Loucy (cell line): ENCODE measurements around the gene CD44.

Source experiments
- H2AFZ ChIP-seq: fragments of 200-600 bp; sonication (generic); 2 replicates; pipeline ENCODE4 v1.6.0; 2016; ENCODE audit warnings: antibody characterized with exemption, mild to moderate bottlenecking, low read length, moderate library complexity
- H3F3A ChIP-seq: fragments of 200-600 bp; 2 replicates; pipeline ENCODE4 v1.6.0; 2016; ENCODE audit warnings: antibody characterized with exemption, low read depth, mild to moderate bottlenecking
- H3K27me3 ChIP-seq: fragments of 200-600 bp; sonication (generic); 2 replicates; pipeline ENCODE4 v1.6.1; 2014; ENCODE audit warnings: low read length, mild to moderate bottlenecking; ENCODE audit not compliant: insufficient read depth, poor library complexity, severe bottlenecking
- H3K36me3 ChIP-seq: fragments of 200-600 bp; sonication (generic); 2 replicates; pipeline ENCODE4 v1.6.1; 2016; ENCODE audit warnings: low read length; ENCODE audit not compliant: insufficient read depth
- H3K4me1 ChIP-seq: fragments of 200-600 bp; sonication (generic); 2 replicates; pipeline ENCODE4 v1.5.1; 2014; ENCODE audit warnings: low read length, mild to moderate bottlenecking; ENCODE audit not compliant: insufficient read depth, poor library complexity, severe bottlenecking
- H3K4me2 ChIP-seq: fragments of 200-600 bp; sonication (generic); 2 replicates; pipeline ENCODE4 v1.6.0; 2014; ENCODE audit warnings: antibody characterized with exemption, low read length, low read depth, mild to moderate bottlenecking; ENCODE audit not compliant: poor library complexity, severe bottlenecking
- H3K4me3 ChIP-seq: fragments of 200-600 bp; sonication (generic); 2 replicates; pipeline ENCODE4 v1.5.1; 2014; ENCODE audit warnings: low read length, mild to moderate bottlenecking, mixed read lengths; ENCODE audit not compliant: poor library complexity, severe bottlenecking
- H3K79me2 ChIP-seq: fragments of 200-600 bp; sonication (generic); 2 replicates; pipeline ENCODE4 v1.6.1; 2014; ENCODE audit warnings: low read length; ENCODE audit not compliant: insufficient read depth
- H3K9ac ChIP-seq: fragments of 200-600 bp; sonication (generic); 2 replicates; pipeline ENCODE4 v1.6.0; 2014; ENCODE audit warnings: mild to moderate bottlenecking, low read depth, low read length, moderate library complexity; ENCODE audit not compliant: poor library complexity, severe bottlenecking
- H3K9me2 ChIP-seq: fragments of 200-600 bp; sonication (generic); replicated peaks from 2 replicates; pipeline ENCODE4 v1.6.1; 2016; ENCODE audit warnings: low read depth, low read length, mixed read lengths
- H3K9me3 ChIP-seq: fragments of 200-600 bp; sonication (generic); 2 replicates; pipeline ENCODE4 v1.6.1; 2014; ENCODE audit warnings: mild to moderate bottlenecking, antibody characterized with exemption, low read length, low read depth; ENCODE audit not compliant: insufficient read depth
- H4K20me1 ChIP-seq: fragments of 200-600 bp; sonication (generic); 2 replicates; pipeline ENCODE4 v1.6.0; 2014; ENCODE audit warnings: antibody characterized with exemption, low read length, mild to moderate bottlenecking; ENCODE audit not compliant: insufficient read depth, poor library complexity, severe bottlenecking
- CTCF ChIP-seq: fragments of 200-600 bp; sonication (generic); conservative IDR thresholded peaks from 2 replicates; pipeline ENCODE4 v1.5.1; 2014; ENCODE audit warnings: mild to moderate bottlenecking, antibody characterized with exemption, low read length
- EZH2phosphoT487 ChIP-seq: fragments of 200-600 bp; IDR thresholded peaks from 2 replicates; pipeline ENCODE4 v1.6.1; 2018; ENCODE audit warnings: antibody characterized with exemption, mild to moderate bottlenecking, moderate library complexity, borderline replicate concordance

The CD44 gene

GRCh38 chr11:35183326-35183925 is 44.5 kb downstream of the CD44 start:
- Histone ChIP-seq H4K20me1 (no peaks in the 10 kb centered on the region), H3K4me1 (peaks cover under 1% of the 10 kb centered on the region)

DNA sequence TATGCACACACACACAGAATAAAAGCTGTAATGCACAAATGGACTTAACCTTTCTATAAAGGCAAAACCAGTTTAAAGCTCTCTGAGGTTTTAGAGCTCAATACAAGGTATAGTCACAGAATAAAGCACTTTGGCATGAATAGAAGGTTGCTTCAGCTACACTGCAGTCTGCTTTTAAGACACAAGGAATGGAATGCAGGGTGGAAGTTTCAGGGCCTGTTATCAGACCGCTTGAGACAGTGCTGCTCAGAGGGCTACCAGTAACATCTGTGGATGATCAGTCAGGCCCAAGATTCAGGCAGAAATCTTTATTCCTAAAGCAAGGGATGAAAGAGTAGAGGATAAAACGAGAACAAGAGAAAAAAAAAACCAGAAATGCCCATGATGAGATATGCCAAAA is 46.7 kb downstream of the CD44 start:
- Histone ChIP-seq H3K27me3 (no peaks in the 10 kb centered on the region), H3K79me2 (no peaks in the 10 kb centered on the region), H3K4me3 (no peak overlapping the region), H3K4me2 (no peak overlapping the region), H4K20me1 (no peaks in the 10 kb centered on the region), H3K9me2 (no peaks in the 10 kb centered on the region), H3K9ac (no peak overlapping the region), H2AFZ (no peak overlapping the region), H3K9me3 (no peaks in the 10 kb centered on the region), H3F3A (no peaks in the 10 kb centered on the region), H3K36me3 (peaks cover 89% of the 10 kb centered on the region), H3K4me1 (no peaks in the 10 kb centered on the region)
- TF ChIP-seq EZH2phosphoT487 (no peak), CTCF (no peak)

More at GRCh38 chr11:35183326-35183925, 44.5 kb downstream of the CD44 start:
- Histone ChIP-seq H3K27me3 (no peaks in the 10 kb centered on the region), H3K9me3 (no peaks in the 10 kb centered on the region), H3K4me3 (no peak overlapping the region), H2AFZ (no peak overlapping the region), H3K79me2 (peaks cover 7% of the 10 kb centered on the region; the same call in 1 of the 2 replicates), H3F3A (no peaks in the 10 kb centered on the region), H3K9me2 (no peaks in the 10 kb centered on the region), H3K9ac (no peak overlapping the region), H3K4me2 (no peak overlapping the region), H3K36me3 (peaks cover 91% of the 10 kb centered on the region)
- TF ChIP-seq EZH2phosphoT487, result no peak
- TF ChIP-seq CTCF, result no peak

GRCh38 chr11:35187996-35188395 is 49.0 kb downstream of the CD44 start:
- TF ChIP-seq CTCF, result no peak
- no peak for TF ChIP-seq EZH2phosphoT487
- no peaks in the 10 kb centered on the region for H3K4me1 ChIP-seq
- H3K36me3 ChIP-seq, result peaks cover 94% of the 10 kb centered on the region
- H4K20me1 ChIP-seq, result no peaks in the 10 kb centered on the region
- no peaks in the 10 kb centered on the region for H3K9me3 ChIP-seq
- H3K4me2 ChIP-seq, result no peak overlapping the region
- H3K4me3 ChIP-seq, result no peak overlapping the region
- no peak overlapping the region for H3K9ac ChIP-seq
- H3F3A ChIP-seq, result no peaks in the 10 kb centered on the region
- H3K79me2 ChIP-seq, result no peaks in the 10 kb centered on the region
- H3K9me2 ChIP-seq, result no peaks in the 10 kb centered on the region
- no peaks in the 10 kb centered on the region for H3K27me3 ChIP-seq
- H2AFZ ChIP-seq, result no peak overlapping the region
